Tibial artery (tissue), 4 donors: ENCODE results near the gene GLS.

Source experiments
- DNase-seq, 2 donors: peaks; one replicate each; pipeline ENCODE4 v3.0.0-alpha.2; 2019
- H3K27ac ChIP-seq, 2 donors: fragments of 200-600 bp; sonication (generic) in 1 of 2; 1 replicate in 1 of 2; 2 replicates in 1 of 2; pipeline ENCODE4 v1.5.1; 2018 to 2019; ENCODE audit warnings: mild to moderate bottlenecking in 1 of 2
- H3K27me3 ChIP-seq, 2 donors: fragments of 200-600 bp; sonication (generic) in 1 of 2; one replicate each; pipeline versions ENCODE4 v1.5.1 to v1.6.0; 2016 to 2019
- H3K36me3 ChIP-seq, 3 donors: fragments of 200-600 bp; sonication (generic) in 2 of 3; one replicate each; pipeline ENCODE4 v1.5.1; 2016 to 2019; ENCODE audit warnings: mild to moderate bottlenecking in 2 of 3
- H3K4me1 ChIP-seq, 4 donors: fragments of 200-600 bp; sonication (generic) in 2 of 4; 1 replicate in 3 of 4; 2 replicates in 1 of 4; pipeline ENCODE4 v1.5.1; 2016 to 2019
- H3K4me3 ChIP-seq, 2 donors: fragments of 200-600 bp; sonication (generic) in 1 of 2; 1 replicate in 1 of 2; 2 replicates in 1 of 2; pipeline ENCODE4 v1.5.1; 2018 to 2019; ENCODE audit warnings: mild to moderate bottlenecking in 2 of 2
- H3K9me3 ChIP-seq, 3 donors: fragments of 200-600 bp; sonication (generic) in 1 of 3; one replicate each; pipeline ENCODE4 v1.5.1; 2016 to 2019
- intact Hi-C: fragments of 100-400 bp; cut with DNase I; formaldehyde crosslinking; loops from one replicate; pipeline ENCODE4 v1.15.0; 2023; ENCODE audit warnings: low total_unique reads
- TF ChIP-seq, protein P1 (sequence below), 2 experiments: fragments of 200-600 bp in 1 of 2; fragments of 450-650 bp in 1 of 2; IDR thresholded peaks; one replicate each; pipeline ENCODE4 v1.5.1; 2017 to 2019; ENCODE audit warnings: antibody characterized with exemption in 2 of 2, mild to moderate bottlenecking in 1 of 2, moderate library complexity in 1 of 2

GLS gene

GRCh38 chr2:190981733-190982132, 101.1 kb downstream of the GLS start:
- peaks cover 63 to 97% (median 93%) of the 10 kb centered on the region in 3 donors for H3K36me3 ChIP-seq
- TF ChIP-seq, protein P1, sequence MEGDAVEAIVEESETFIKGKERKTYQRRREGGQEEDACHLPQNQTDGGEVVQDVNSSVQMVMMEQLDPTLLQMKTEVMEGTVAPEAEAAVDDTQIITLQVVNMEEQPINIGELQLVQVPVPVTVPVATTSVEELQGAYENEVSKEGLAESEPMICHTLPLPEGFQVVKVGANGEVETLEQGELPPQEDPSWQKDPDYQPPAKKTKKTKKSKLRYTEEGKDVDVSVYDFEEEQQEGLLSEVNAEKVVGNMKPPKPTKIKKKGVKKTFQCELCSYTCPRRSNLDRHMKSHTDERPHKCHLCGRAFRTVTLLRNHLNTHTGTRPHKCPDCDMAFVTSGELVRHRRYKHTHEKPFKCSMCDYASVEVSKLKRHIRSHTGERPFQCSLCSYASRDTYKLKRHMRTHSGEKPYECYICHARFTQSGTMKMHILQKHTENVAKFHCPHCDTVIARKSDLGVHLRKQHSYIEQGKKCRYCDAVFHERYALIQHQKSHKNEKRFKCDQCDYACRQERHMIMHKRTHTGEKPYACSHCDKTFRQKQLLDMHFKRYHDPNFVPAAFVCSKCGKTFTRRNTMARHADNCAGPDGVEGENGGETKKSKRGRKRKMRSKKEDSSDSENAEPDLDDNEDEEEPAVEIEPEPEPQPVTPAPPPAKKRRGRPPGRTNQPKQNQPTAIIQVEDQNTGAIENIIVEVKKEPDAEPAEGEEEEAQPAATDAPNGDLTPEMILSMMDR (IDR thresholded peaks at IDR 0.05) = no peak
- H3K4me3 ChIP-seq = no peak overlapping the region
- no peaks in the 10 kb centered on the region for H3K9me3 ChIP-seq
- DNase-seq = no peak
- H3K27ac ChIP-seq = no peak overlapping the region
- peaks cover 0 to 9% (median 0%) of the 10 kb centered on the region in 4 donors for H3K4me1 ChIP-seq
- intact Hi-C loops = no loop called here
- H3K27me3 ChIP-seq = no peaks in the 10 kb centered on the region

DNA sequence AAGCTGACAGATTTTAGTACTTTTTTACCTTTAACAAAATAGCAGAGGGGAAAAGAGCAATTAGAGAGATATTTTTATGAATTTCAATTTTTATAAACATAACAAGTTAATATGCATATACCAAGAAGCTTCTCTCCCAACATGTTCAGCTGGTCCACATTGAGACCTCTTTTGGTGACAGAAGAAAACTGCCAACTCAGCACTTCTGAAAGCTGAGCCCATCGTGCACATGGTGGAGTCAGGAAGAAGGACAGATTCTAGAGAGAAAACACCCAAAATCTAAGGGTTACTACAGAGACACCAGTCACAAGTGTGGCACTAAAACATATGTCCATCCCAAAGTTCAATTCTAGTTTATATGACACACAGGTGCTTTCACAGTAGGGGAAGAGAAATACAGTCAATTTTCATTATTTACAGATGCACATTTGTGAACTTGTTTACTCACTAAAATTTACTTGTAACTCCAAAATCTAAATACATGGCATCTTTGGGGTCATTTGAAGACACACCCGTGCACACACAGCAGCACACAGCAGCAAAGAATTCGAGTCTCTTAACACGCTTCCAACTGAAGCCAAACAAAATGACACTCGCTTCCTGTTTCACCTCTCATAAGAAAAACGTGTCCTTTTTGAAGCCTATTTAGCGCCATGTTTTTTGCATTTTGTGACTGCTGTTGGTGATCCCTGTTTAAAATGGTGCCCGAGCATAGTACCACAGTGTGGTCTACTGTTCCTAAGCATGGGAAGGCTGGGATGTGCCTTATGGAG, 101.8 kb downstream of the GLS start:
- Histone ChIP-seq H3K4me1 (peaks cover 0 to 9% (median 0%) of the 10 kb centered on the region in 4 donors), H3K27me3 (no peaks in the 10 kb centered on the region), H3K36me3 (peaks cover 64 to 97% (median 90%) of the 10 kb centered on the region in 3 donors), H3K9me3 (no peaks in the 10 kb centered on the region), H3K27ac (no peak overlapping the region), H3K4me3 (no peak overlapping the region)
- no peak for DNase-seq
- TF ChIP-seq, protein P1 (IDR thresholded peaks at IDR 0.05) = no peak
- intact Hi-C loops = no loop called here

GRCh38 chr2:190984595-190984994, 104.0 kb downstream of the GLS start:
- TF ChIP-seq, protein P1 (IDR thresholded peaks at IDR 0.05) = no peak
- intact Hi-C loops = no loop called here
- no peaks in the 10 kb centered on the region for H3K27me3 ChIP-seq
- H3K9me3 ChIP-seq = no peaks in the 10 kb centered on the region
- H3K4me3 ChIP-seq = no peak overlapping the region
- peaks cover 0 to 9% (median 0%) of the 10 kb centered on the region in 4 donors for H3K4me1 ChIP-seq
- peaks cover 72 to 98% (median 92%) of the 10 kb centered on the region in 3 donors for H3K36me3 ChIP-seq
- no peak for DNase-seq
- H3K27ac ChIP-seq = no peak overlapping the region

- TF ChIP-seq, protein P1 (IDR thresholded peaks at IDR 0.05) = no peak
- Histone ChIP-seq H3K27ac (no peak overlapping the region), H3K27me3 (no peaks in the 10 kb centered on the region), H3K9me3 (no peaks in the 10 kb centered on the region), H3K4me1 (no peaks in the 10 kb centered on the region), H3K4me3 (no peak overlapping the region), H3K36me3 (peaks cover 84 to 100% (median 93%) of the 10 kb centered on the region in 3 donors)
- intact Hi-C loops = no loop called here
- DNase-seq = no peak
Observed at GRCh38 chr2:190986221-190986953, 105.8 kb downstream of the GLS start.

GRCh38 chr2:190987116-190987515, 106.5 kb downstream of the GLS start:
- Histone ChIP-seq H3K9me3 (no peaks in the 10 kb centered on the region), H3K27ac (no peak overlapping the region), H3K36me3 (peaks cover 86 to 96% (median 90%) of the 10 kb centered on the region in 3 donors), H3K27me3 (no peaks in the 10 kb centered on the region), H3K4me3 (no peak overlapping the region), H3K4me1 (no peaks in the 10 kb centered on the region)
- no peak for DNase-seq
- intact Hi-C loops = no loop called here
- TF ChIP-seq, protein P1 (IDR thresholded peaks at IDR 0.05) = no peak
